ENCODE results near the gene UBB. TPM values are rescaled to one million over a fixed set of nuclear protein-coding genes. Genes with fewer than 3 reads are reported as not detected.

Gene UBB
- polyA plus RNA-seq, 1 experiment = 3,417 TPM

GRCh38 chr17:16430650-16431049 lies 49.8 kb downstream of the UBB start:
- H3K27me3 ChIP-seq (ENCODE audit: control insufficient read depth, insufficient read depth, low read length) = no peaks in the 10 kb centered on the region
- no peak for DNase-seq (ENCODE audit: low read depth)
- H3K4me3 ChIP-seq (ENCODE audit: low read depth, low read length) = no peak overlapping the region
- no peak for TF ChIP-seq CTCF (IDR thresholded peaks at IDR 0.05; ENCODE audit: insufficient read depth, low read depth, low read length)
- ChIA-PET CTCF (interaction anchor here (2.1 kb wide), 1 partner anchor 10 kb away, joined by 6 read pairs; no protein-coding TSS in a partner anchor), POLR2A (interaction anchor here (0.7 kb wide), 1 partner anchor 78 kb away, joined by 9 read pairs; no protein-coding TSS in a partner anchor)
- H3K36me3 ChIP-seq (ENCODE audit: control insufficient read depth, insufficient read depth, low read length) = no peaks in the 10 kb centered on the region

DNA sequence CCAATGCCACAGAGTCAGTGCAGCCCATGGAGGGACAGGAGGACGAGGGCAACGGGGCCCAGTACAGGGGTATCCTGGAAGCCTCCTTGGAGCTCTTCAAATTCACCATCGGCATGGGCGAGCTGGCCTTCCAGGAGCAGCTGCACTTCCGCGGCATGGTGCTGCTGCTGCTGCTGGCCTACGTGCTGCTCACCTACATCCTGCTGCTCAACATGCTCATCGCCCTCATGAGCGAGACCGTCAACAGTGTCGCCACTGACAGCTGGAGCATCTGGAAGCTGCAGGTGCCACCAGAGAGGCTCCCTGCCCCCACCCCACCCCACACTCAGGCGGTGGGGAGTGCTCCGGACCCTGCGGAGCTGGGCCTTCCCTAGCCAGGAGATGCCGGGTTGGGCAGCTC lies 51.1 kb downstream of the UBB start:
- no peak overlapping the region for H3K4me3 ChIP-seq (ENCODE audit: low read depth, low read length)
- H3K36me3 ChIP-seq (ENCODE audit: control insufficient read depth, insufficient read depth, low read length) = no peaks in the 10 kb centered on the region
- CTCF ChIA-PET = interaction anchor here (1.2 kb wide), 1 partner anchor 11 kb away, joined by 3 read pairs; no protein-coding TSS in a partner anchor
- POLR2A ChIA-PET = no interaction called here
- DNase-seq (ENCODE audit: low read depth) = no peak
- H3K27me3 ChIP-seq (ENCODE audit: control insufficient read depth, insufficient read depth, low read length) = no peaks in the 10 kb centered on the region
- TF ChIP-seq CTCF (IDR thresholded peaks at IDR 0.05; ENCODE audit: insufficient read depth, low read depth, low read length) = no peak

Other genes with a start within 250 kb of the UBB start
- gene NCOR1, start 165.6 kb upstream of the UBB start, polyA plus RNA-seq (2011; rRNA removed) = 102 and 109 TPM in 2 replicates
- gene PIGL, start 163.9 kb upstream of the UBB start, polyA plus RNA-seq (2011; rRNA removed) = 15.7 and 23.1 TPM in 2 replicates
- 39.2 and 41.5 TPM in 2 replicates for gene CENPV, start 27.6 kb upstream of the UBB start, polyA plus RNA-seq (2011; rRNA removed)
- gene TRPV2, start 34.5 kb downstream of the UBB start, polyA plus RNA-seq (2011; rRNA removed) = 4.0 and 7.9 TPM in 2 replicates
- 0.82 and 1.3 TPM in 2 replicates for gene LRRC75A, start 111.1 kb downstream of the UBB start, polyA plus RNA-seq (2011; rRNA removed)
- gene ZNF287, start 188.1 kb downstream of the UBB start, polyA plus RNA-seq (2011; rRNA removed) = 6.0 and 6.6 TPM in 2 replicates

Measured in BJ (cell line).